ENCODE results near the gene ITGA11. TPM values are rescaled to one million over a fixed set of nuclear protein-coding genes. Genes with fewer than 3 reads are reported as not detected.

ITGA11 gene, protein sequence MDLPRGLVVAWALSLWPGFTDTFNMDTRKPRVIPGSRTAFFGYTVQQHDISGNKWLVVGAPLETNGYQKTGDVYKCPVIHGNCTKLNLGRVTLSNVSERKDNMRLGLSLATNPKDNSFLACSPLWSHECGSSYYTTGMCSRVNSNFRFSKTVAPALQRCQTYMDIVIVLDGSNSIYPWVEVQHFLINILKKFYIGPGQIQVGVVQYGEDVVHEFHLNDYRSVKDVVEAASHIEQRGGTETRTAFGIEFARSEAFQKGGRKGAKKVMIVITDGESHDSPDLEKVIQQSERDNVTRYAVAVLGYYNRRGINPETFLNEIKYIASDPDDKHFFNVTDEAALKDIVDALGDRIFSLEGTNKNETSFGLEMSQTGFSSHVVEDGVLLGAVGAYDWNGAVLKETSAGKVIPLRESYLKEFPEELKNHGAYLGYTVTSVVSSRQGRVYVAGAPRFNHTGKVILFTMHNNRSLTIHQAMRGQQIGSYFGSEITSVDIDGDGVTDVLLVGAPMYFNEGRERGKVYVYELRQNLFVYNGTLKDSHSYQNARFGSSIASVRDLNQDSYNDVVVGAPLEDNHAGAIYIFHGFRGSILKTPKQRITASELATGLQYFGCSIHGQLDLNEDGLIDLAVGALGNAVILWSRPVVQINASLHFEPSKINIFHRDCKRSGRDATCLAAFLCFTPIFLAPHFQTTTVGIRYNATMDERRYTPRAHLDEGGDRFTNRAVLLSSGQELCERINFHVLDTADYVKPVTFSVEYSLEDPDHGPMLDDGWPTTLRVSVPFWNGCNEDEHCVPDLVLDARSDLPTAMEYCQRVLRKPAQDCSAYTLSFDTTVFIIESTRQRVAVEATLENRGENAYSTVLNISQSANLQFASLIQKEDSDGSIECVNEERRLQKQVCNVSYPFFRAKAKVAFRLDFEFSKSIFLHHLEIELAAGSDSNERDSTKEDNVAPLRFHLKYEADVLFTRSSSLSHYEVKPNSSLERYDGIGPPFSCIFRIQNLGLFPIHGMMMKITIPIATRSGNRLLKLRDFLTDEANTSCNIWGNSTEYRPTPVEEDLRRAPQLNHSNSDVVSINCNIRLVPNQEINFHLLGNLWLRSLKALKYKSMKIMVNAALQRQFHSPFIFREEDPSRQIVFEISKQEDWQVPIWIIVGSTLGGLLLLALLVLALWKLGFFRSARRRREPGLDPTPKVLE
- 0.06 TPM in 1 of 2 replicates, not detected in the other for total RNA-seq (2014; rRNA removed)
- Bru-seq, nascent RNA: percentile 2 among the genes with signal in this experiment
- BruChase-seq, experiment 1, labeled RNA remaining after a 6-hour chase: percentile 1 among the genes with signal in this experiment
- BruChase-seq, experiment 2, labeled RNA remaining after a 2-hour chase: not detected
- long read RNA-seq: 0 reads

DNA sequence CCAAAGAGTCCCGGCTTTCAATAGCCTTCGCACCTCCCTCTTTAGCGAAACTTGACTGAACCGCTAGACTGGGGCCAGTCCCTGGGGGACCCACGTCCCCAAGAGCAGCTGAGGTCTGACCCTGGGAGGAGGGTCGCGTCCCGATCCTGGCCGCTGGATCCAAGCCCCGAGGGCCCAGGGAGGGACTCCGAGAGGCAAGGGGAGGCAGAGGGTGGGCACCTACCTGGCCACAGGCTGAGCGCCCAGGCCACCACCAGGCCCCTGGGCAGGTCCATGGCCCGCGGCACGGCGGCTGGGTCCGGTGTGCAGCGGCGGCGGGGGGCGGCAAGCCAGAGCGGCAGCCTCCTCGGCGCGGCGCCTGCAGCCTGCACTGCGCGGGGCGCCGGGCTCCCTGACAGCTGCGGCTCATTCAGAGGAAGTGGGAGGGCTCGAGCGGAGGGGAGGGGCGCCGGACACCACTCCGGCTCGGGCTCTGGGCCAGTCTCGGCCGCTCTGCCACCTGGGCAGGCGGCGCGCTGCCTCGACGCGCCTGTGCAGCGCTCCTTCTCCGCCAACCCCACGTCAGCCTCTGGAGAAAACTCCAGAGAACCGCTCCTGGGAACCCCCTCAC, at the start of gene ITGA11:
ITGA11 (minus strand) TSS at position 372 of the 610 bp plus-strand sequence; CDS start at position 275, 97 bp downstream.
- Histone ChIP-seq H3K4me3 (ENCODE audit: low read length) (no peak within 1 kb of the TSS), H3K4me2 (ENCODE audit: low read length) (peak within 1 kb of the TSS; percentile 37; the same call in 1 of the 2 replicates), H3K79me2 (ENCODE audit: low read length) (no peaks in the 10 kb centered on the region), H4K20me1 (ENCODE audit: low read length) (no peaks in the 10 kb centered on the region), H3K4me1 (ENCODE audit: insufficient read depth, low read length) (no peaks in the 10 kb centered on the region), H3K27ac (ENCODE audit: low read length) (no peak within 1 kb of the TSS), H2AFZ (ENCODE audit: low read length) (no peak within 1 kb of the TSS), H3K9me2 (replicated peaks; ENCODE audit: low read length) (no peaks in the 10 kb centered on the region), H3K9me3 (ENCODE audit: low read length) (no peaks in the 10 kb centered on the region), H3K27me3 (ENCODE audit: low read length) (peaks cover 43% of the 10 kb centered on the region), H3K36me3 (ENCODE audit: low read depth, low read length) (no peaks in the 10 kb centered on the region), H3F3A (ENCODE audit: low read length, unreplicated experiment) (no peaks in the 10 kb centered on the region), H3K9ac (ENCODE audit: low read length) (no peak within 1 kb of the TSS)
- peak; percentile 16 for DNase-seq
- TF ChIP-seq EZH2 (IDR thresholded peaks at IDR 0.05; ENCODE audit: low read length, unreplicated experiment): no peak
- TF ChIP-seq, protein P1, sequence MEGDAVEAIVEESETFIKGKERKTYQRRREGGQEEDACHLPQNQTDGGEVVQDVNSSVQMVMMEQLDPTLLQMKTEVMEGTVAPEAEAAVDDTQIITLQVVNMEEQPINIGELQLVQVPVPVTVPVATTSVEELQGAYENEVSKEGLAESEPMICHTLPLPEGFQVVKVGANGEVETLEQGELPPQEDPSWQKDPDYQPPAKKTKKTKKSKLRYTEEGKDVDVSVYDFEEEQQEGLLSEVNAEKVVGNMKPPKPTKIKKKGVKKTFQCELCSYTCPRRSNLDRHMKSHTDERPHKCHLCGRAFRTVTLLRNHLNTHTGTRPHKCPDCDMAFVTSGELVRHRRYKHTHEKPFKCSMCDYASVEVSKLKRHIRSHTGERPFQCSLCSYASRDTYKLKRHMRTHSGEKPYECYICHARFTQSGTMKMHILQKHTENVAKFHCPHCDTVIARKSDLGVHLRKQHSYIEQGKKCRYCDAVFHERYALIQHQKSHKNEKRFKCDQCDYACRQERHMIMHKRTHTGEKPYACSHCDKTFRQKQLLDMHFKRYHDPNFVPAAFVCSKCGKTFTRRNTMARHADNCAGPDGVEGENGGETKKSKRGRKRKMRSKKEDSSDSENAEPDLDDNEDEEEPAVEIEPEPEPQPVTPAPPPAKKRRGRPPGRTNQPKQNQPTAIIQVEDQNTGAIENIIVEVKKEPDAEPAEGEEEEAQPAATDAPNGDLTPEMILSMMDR (conservative IDR thresholded peaks at IDR 0.05; ENCODE audit: low read depth, low read length): no peak
- TF ChIP-seq EZH2phosphoT487 (IDR thresholded peaks at IDR 0.05; ENCODE audit: borderline replicate concordance, low read length): no peak
- ChIA-PET POLR2A (ENCODE audit: unreplicated experiment) (no interaction called here), CTCF (no interaction called here)
- peak; percentile 64 for ATAC-seq
- no TSS peak for BruUV-seq (replicated peaks)
- intact Hi-C loops (cut with micrococcal nuclease): no loop called here

DNA sequence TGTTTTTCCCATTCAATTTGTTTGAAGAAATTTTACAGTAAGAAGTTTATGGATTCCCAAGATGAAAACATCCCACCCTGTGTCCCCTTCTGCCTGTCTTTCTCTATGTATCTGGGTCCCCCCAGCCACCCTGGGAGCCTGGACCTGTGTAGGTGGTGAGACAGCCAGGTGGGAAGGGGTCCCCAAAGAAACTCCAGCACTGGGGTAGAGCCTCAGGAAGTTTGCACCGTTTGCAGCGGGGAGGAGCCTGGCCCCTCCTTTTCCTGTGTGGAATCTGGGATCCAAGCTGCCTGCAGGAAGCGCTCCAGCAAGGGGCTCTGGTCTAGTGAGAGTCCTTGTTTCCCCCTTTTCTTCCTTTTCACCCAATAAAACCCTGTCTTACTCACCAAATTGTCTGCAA, 49.4 kb upstream of the ITGA11 start:
- Histone ChIP-seq H3K27ac (ENCODE audit: low read length) (no peak overlapping the region), H3K4me1 (ENCODE audit: insufficient read depth, low read length) (no peaks in the 10 kb centered on the region), H3K79me2 (ENCODE audit: low read length) (no peaks in the 10 kb centered on the region), H3K9ac (ENCODE audit: low read length) (no peak overlapping the region), H3K36me3 (ENCODE audit: low read depth, low read length) (no peaks in the 10 kb centered on the region), H3K9me3 (ENCODE audit: low read length) (no peaks in the 10 kb centered on the region), H3K4me2 (ENCODE audit: low read length) (no peak overlapping the region), H3K4me3 (ENCODE audit: low read length) (no peak overlapping the region), H3K27me3 (ENCODE audit: low read length) (peaks cover 37% of the 10 kb centered on the region), H3K9me2 (replicated peaks; ENCODE audit: low read length) (no peaks in the 10 kb centered on the region), H2AFZ (ENCODE audit: low read length) (no peak overlapping the region), H3F3A (ENCODE audit: low read length, unreplicated experiment) (no peaks in the 10 kb centered on the region), H4K20me1 (ENCODE audit: low read length) (no peaks in the 10 kb centered on the region)
- no peak for TF ChIP-seq EZH2 (IDR thresholded peaks at IDR 0.05; ENCODE audit: low read length, unreplicated experiment)
- TF ChIP-seq EZH2phosphoT487 (IDR thresholded peaks at IDR 0.05; ENCODE audit: borderline replicate concordance, low read length): no peak
- TF ChIP-seq, protein P1 (conservative IDR thresholded peaks at IDR 0.05; ENCODE audit: low read depth, low read length): no peak
- ATAC-seq (no peak), DNase-seq (no peak)
- ChIA-PET CTCF (no interaction called here), POLR2A (ENCODE audit: unreplicated experiment) (no interaction called here)
- intact Hi-C loops (cut with micrococcal nuclease): no loop called here
- no TSS peak for BruUV-seq (replicated peaks)

Data from PC-3 (cell line).